Stimulated activated CD4-positive, alpha-beta T cell treated with anti-CD3 and anti-CD28 coated beads, Interleukin-12 subunit alpha, Interleukin-12 subunit beta, amount 100 ng/mL, for 4 hours (primary cell): ENCODE measurements around the gene ZNF778.

Source experiments
- DNase-seq: peaks from one replicate; pipeline ENCODE4 v3.0.0-alpha.2; 2020

ZNF778 gene

GRCh38 chr16:89278441-89279240 is 61.1 kb downstream of the ZNF778 start:
- DNase-seq, result no peak

DNA sequence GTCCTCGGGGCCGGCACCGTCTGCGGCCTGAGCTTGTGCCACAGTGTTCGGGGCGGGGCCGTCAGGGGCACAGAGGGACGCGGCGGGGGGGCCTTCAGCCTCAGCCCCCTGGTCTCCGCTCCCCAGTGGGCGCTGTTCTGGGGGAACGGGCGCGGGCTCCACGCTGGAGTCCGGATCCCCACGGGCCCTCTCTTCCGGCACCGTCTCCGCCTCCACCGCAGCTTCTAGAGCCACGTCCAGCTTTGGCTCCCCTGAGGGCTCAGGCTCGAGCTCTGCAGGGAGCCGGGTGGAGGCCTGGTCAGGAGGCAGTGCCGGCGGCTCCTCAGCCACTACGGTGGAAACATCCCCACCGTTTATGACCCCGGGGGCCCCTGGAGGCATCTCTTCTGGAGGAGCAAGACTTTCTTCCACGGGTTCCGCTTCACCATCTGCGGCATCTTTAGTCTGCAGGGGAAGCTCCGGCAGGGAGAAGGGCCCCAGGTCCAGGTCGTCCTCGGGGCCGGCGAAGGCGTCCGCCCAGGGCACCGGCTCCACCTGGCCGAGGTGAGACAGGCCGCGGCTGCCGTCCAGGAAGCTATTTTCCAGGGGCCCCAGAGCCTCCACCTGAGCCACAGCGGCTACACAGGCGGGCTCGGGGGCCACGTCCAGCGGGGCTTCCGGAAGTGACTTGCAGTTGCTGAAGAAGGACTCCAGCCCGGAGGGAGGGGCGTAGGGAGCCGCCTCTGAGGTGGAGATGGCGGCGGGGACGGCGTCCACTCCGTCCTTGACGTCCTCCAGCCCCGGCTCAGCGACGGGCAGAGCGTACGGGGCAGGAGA is 62.4 kb downstream of the ZNF778 start:
- no peak for DNase-seq

DNA sequence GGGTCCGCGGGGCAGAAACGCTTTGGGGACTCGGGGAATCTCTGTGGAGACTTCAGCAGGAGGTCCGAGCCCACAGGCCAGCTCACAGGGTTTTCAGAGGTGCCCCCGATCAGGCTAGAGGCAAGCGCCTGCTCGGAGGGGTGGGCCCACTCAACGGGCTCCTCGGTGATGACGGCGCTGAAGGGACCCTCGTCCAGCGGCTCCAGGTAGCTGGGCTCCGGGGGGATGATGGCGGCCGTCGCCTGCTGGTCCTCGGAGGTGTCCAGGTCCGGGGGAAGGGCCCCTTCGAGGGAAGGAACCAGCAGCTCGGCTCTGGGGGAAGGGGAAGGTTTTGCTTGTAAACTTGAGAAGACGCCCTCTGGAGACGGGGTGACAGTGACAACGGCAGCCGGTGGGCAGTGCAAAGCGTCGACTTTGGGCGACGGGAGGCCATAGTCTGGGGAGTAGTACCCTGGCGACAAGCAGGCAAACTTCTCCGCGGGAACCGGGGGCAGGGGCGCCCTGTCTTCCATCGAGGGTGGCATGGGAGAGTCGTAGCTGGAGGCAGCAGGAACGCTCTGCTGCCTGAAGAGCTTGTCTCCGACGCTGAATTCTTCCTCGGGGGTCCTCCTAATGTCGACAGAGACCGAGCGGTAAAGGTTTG is 63.2 kb downstream of the ZNF778 start:
- DNase-seq, result no peak

DNA sequence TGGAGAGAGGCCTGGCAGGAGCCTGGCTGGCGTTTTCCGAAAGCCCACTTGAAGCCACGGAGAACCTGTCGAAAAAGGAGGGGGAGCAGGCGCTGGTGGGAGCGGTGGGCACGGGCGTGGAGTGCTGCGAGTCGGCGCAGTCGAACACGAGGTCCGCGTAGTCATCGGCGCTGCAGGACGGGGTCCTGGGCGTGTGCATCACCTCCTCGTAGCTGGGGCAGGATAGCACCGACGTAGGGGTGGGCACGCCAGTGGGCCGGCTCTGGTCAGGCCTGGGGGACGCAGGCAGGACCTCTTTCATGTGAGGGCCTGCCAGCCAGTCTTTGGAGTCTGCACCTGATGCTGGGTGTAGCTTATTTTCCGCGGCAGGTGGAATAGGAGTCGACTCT is 63.7 kb downstream of the ZNF778 start:
- DNase-seq, result no peak

GRCh38 chr16:89281829-89282228 is 64.3 kb downstream of the ZNF778 start:
- no peak for DNase-seq

- DNase-seq, result no peak
These were observed 65.0 kb downstream of the ZNF778 start for GRCh38 chr16:89282523-89282922.

GRCh38 chr16:89283449-89283848 is 65.9 kb downstream of the ZNF778 start:
- DNase-seq, result no peak

- DNase-seq, result no peak
These were observed 67.9 kb downstream of the ZNF778 start for GRCh38 chr16:89285381-89285780.

- DNase-seq, result no peak
These were observed 68.6 kb downstream of the ZNF778 start for GRCh38 chr16:89286096-89286495.
